Placental pericyte (primary cell): ENCODE data around the gene SPANXC. TPM values are rescaled to one million over a fixed set of nuclear protein-coding genes. Genes with fewer than 3 reads are reported as not detected.

Source experiments
- total RNA-seq: library from RNA; depleted of rRNA; stranded (reverse); fragments of >200 nt; gene quantifications from 2 replicates; pipeline ENCODE4 v1.2.3, GENCODE V29; 2012

The SPANXC gene, protein sequence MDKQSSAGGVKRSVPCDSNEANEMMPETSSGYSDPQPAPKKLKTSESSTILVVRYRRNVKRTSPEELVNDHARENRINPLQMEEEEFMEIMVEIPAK
- total RNA-seq: not detected in 2 replicates

GRCh38 chrX:141242417-141242816 is at the start of gene SPANXC:
Gene SPANXC (minus strand): TSS chrX:141242517. CDS start chrX:141242457, 60 bp downstream.

Other genes with a start within 250 kb of the SPANXC start
- not detected in 2 replicates for gene SPANXB1, start 239.9 kb downstream of the SPANXC start, total RNA-seq
- gene LDOC1, start 65.4 kb downstream of the SPANXC start, total RNA-seq: 4.8 and 6.2 TPM in 2 replicates